GM12875 (cell line): Measurements from ENCODE around the gene ENTREP1.

ENCODE experiments used
- H3K4me3 ChIP-seq: one replicate; pipeline ENCODE4 v1.5.1; 2011; ENCODE audit warnings: low read depth, low read length, control low read depth
- CTCF ChIP-seq: IDR thresholded peaks from 2 replicates; pipeline ENCODE4 v1.5.1; 2011; ENCODE audit warnings: low read depth, mild to moderate bottlenecking, control low read depth, inconsistent platforms, low read length, moderate library complexity, borderline replicate concordance; ENCODE audit not compliant: insufficient read depth

Gene ENTREP1

GRCh38 chr9:69425136-69425801, 100.3 kb downstream of the ENTREP1 start:
- no peak for TF ChIP-seq CTCF
- H3K4me3 ChIP-seq, result no peak overlapping the region

- no peak for TF ChIP-seq CTCF
- no peak overlapping the region for H3K4me3 ChIP-seq
These were observed 102.3 kb downstream of the ENTREP1 start for GRCh38 chr9:69427286-69427685.

GRCh38 chr9:69428017-69428785, 103.2 kb downstream of the ENTREP1 start:
- no peak overlapping the region for H3K4me3 ChIP-seq
- TF ChIP-seq CTCF, result no peak

GRCh38 chr9:69429281-69429680, 104.3 kb downstream of the ENTREP1 start:
- no peak overlapping the region for H3K4me3 ChIP-seq
- TF ChIP-seq CTCF, result no peak

GRCh38 chr9:69430206-69430605, 105.2 kb downstream of the ENTREP1 start:
- H3K4me3 ChIP-seq, result no peak overlapping the region
- TF ChIP-seq CTCF, result no peak

- no peak overlapping the region for H3K4me3 ChIP-seq
- no peak for TF ChIP-seq CTCF
These were observed 106.2 kb downstream of the ENTREP1 start for GRCh38 chr9:69431203-69431602.

- TF ChIP-seq CTCF, result no peak
- H3K4me3 ChIP-seq, result no peak overlapping the region
These were observed 106.8 kb downstream of the ENTREP1 start for GRCh38 chr9:69431777-69432176.
